A549 (cell line): Measurements from ENCODE around the gene LRP3. TPM values are rescaled to one million over a fixed set of nuclear protein-coding genes. Genes with fewer than 3 reads are reported as not detected.

Source experiments
- ATAC-seq, 2 experiments: fragments of 200-7000 bp in 1 of 2; fragments of >200 bp in 1 of 2; cut with Nextera tagmentation in 1 of 2; cut with Tn5 transposase in 1 of 2; 3 replicates each; pipeline versions ENCODE4 v1.8.0 to v1.9.1; 2018 to 2020; ENCODE audit warnings: mild to moderate bottlenecking in 1 of 2, moderate library complexity in 1 of 2
- CTCF ChIA-PET: fragments of 300-600 bp; sonication (Branson Sonifier 250); formaldehyde crosslinking; extraction: SDS; loops from one replicate; lab custom pipeline; 2021; ENCODE audit warnings: antibody characterized with exemption, inconsistent platforms; lab: Yijun Ruan, JAX
- POLR2A ChIA-PET: fragments of 350-600 bp; formaldehyde crosslinking; extraction: SDS; loops from one replicate; lab custom pipeline; 2021; ENCODE audit warnings: antibody characterized with exemption, inconsistent platforms; lab: Yijun Ruan, JAX
- DNase-seq, 2 experiments: peaks; one replicate each; pipeline versions ENCODE4 v3.0.0 to v3.0.0-alpha.2; 2011 to 2016; ENCODE audit warnings: low read depth in 1 of 2, low spot score in 1 of 2
- FAIRE-seq: peaks from 2 replicates; lab custom pipeline; 2011; peaks lifted over from hg19 to GRCh38; lab: Jason Lieb, UNC
- H3K27ac ChIP-seq, 2 experiments: fragments of >200 bp; sonication (Bioruptor Twin); formaldehyde crosslinking; 3 replicates each; pipeline ENCODE4 v1.5.1; 2016 to 2017
- H3K4me1 ChIP-seq: fragments of >200 bp; sonication (Bioruptor Twin); formaldehyde crosslinking; 3 replicates; pipeline ENCODE4 v1.6.1; 2016
- H3K4me2 ChIP-seq: fragments of >200 bp; sonication (Bioruptor Twin); formaldehyde crosslinking; 3 replicates; pipeline ENCODE4 v1.6.1; 2016
- H3K4me3 ChIP-seq: fragments of >200 bp; sonication (Bioruptor Twin); formaldehyde crosslinking; 3 replicates; pipeline ENCODE4 v1.5.1; 2016
- H3K9me3 ChIP-seq: fragments of >200 bp; sonication (Bioruptor Twin); formaldehyde crosslinking; 3 replicates; pipeline ENCODE4 v1.6.1; 2016
- ELK1 ChIP-seq: fragments of 150-350 bp; IDR thresholded peaks from 2 replicates; pipeline ENCODE4 v1.6.1; 2014; ENCODE audit warnings: low read depth, mild to moderate bottlenecking, low read length
- FOSL2 ChIP-seq, 2 experiments: fragments of 450-650 bp in 1 of 2; fragments of >200 bp in 1 of 2; sonication (Bioruptor Twin) in 1 of 2; formaldehyde crosslinking; IDR thresholded peaks; 2 replicates each; pipeline versions ENCODE4 v1.5.0 to v1.6.1; 2016 to 2020; ENCODE audit warnings: mild to moderate bottlenecking in 1 of 2, moderate library complexity in 1 of 2
- GATA3 ChIP-seq: IDR thresholded peaks from 2 replicates; pipeline ENCODE4 v1.6.1; 2012; ENCODE audit warnings: borderline replicate concordance
- HES2 ChIP-seq: fragments of >200 bp; sonication (Bioruptor Twin); formaldehyde crosslinking; IDR thresholded peaks from 2 replicates; pipeline ENCODE4 v1.6.1; 2016
- HEYL ChIP-seq: fragments of 250-450 bp; sonication (Bioruptor Pico); IDR thresholded peaks from 2 replicates; pipeline ENCODE4 v1.8.0; 2021; ENCODE audit warnings: mild to moderate bottlenecking, moderate library complexity
- HOXB13 ChIP-seq: fragments of 250-450 bp; sonication (Bioruptor Pico); IDR thresholded peaks from 2 replicates; pipeline ENCODE4 v1.5.0; 2020; ENCODE audit warnings: low read depth, mild to moderate bottlenecking, moderate library complexity
- MAFK ChIP-seq: fragments of 450-650 bp; IDR thresholded peaks from 2 replicates; pipeline ENCODE4 v1.6.1; 2014; ENCODE audit not compliant: partially characterized antibody
- MAZ ChIP-seq: fragments of 150-350 bp; IDR thresholded peaks from 2 replicates; pipeline ENCODE4 v1.6.1; 2014; ENCODE audit warnings: antibody characterized with exemption, low read depth, low read length, borderline replicate concordance
- NFE2L2 ChIP-seq: fragments of 150-350 bp; conservative IDR thresholded peaks from 2 replicates; pipeline ENCODE4 v1.6.1; 2014; ENCODE audit warnings: low read length
- NPAS2 ChIP-seq: fragments of 250-450 bp; sonication (Bioruptor Pico); IDR thresholded peaks from 2 replicates; pipeline ENCODE4 v1.8.0; 2022; ENCODE audit warnings: mild to moderate bottlenecking, moderate library complexity, borderline replicate concordance
- NR3C1 ChIP-seq: fragments of >200 bp; sonication (Bioruptor Twin); formaldehyde crosslinking; IDR thresholded peaks from 3 replicates; pipeline ENCODE4 v1.6.1; 2017
- PBX3 ChIP-seq: IDR thresholded peaks from 2 replicates; pipeline ENCODE4 v1.6.1; 2012
- POLR2A ChIP-seq: IDR thresholded peaks from 2 replicates; pipeline ENCODE4 v1.6.1; 2012; ENCODE audit warnings: mild to moderate bottlenecking, low read length
- POLR2AphosphoS2 ChIP-seq: conservative IDR thresholded peaks from 2 replicates; pipeline ENCODE4 v1.6.1; 2012; ENCODE audit warnings: low read length, improper control_type of control experiment, inconsistent platforms
- RAD21 ChIP-seq, 2 experiments: fragments of >200 bp in 1 of 2; sonication (Bioruptor Twin) in 1 of 2; formaldehyde crosslinking in 1 of 2; IDR thresholded peaks in 1 of 2; conservative IDR thresholded peaks in 1 of 2; 2 replicates in 1 of 2; 3 replicates in 1 of 2; pipeline ENCODE4 v1.6.1; 2012 to 2018; ENCODE audit warnings: inconsistent platforms in 1 of 2
- RFX5 ChIP-seq: fragments of 450-650 bp; IDR thresholded peaks from 2 replicates; pipeline ENCODE4 v1.7.1; 2014; ENCODE audit warnings: antibody characterized with exemption, mild to moderate bottlenecking, moderate library complexity
- SREBF2 ChIP-seq: fragments of 450-650 bp; IDR thresholded peaks from 2 replicates; pipeline ENCODE4 v1.6.1; 2014; ENCODE audit warnings: mild to moderate bottlenecking, moderate library complexity
- TFCP2L1 ChIP-seq: fragments of 250-450 bp; sonication (Bioruptor Pico); IDR thresholded peaks from 2 replicates; pipeline ENCODE4 v1.5.0; 2021; ENCODE audit warnings: mild to moderate bottlenecking
- TP53 ChIP-seq: fragments of 250-450 bp; sonication (Bioruptor Pico); IDR thresholded peaks from 2 replicates; pipeline ENCODE4 v1.5.0; 2021; ENCODE audit warnings: mild to moderate bottlenecking, moderate library complexity
- USF2 ChIP-seq: fragments of 450-650 bp; IDR thresholded peaks from 2 replicates; pipeline ENCODE4 v1.6.1; 2014; ENCODE audit warnings: antibody characterized with exemption
- ZFP36 ChIP-seq: fragments of 450-650 bp; IDR thresholded peaks from 2 replicates; pipeline ENCODE4 v1.6.1; 2014; ENCODE audit warnings: borderline replicate concordance; ENCODE audit not compliant: partially characterized antibody
- WGBS: methylation state at CpG from one replicate; pipeline ENCODE4 v1.1.6; 2017; ENCODE audit errors: missing lambda C conversion rate; 5-methylcytosine and 5-hydroxymethylcytosine counted together
- polyA plus RNA-seq, 4 experiments: library from polyadenylated mRNA; depleted of rRNA in 3 of 4; stranded (reverse); fragments of >200 nt; fragmentation: RNase III in 1 of 4; extraction: RNeasy Plus Mini Kit Qiagen cat#74134 plus additional on column Dnase treatment in 1 of 4; gene quantifications; 2 replicates in 3 of 4; 3 replicates in 1 of 4; pipeline ENCODE4 v1.2.3, GENCODE V29; 2011 to 2017

Gene LRP3
- polyA plus RNA-seq, 2 of the 4 experiments (the other 2 are of a cell fraction), result 10.9 to 25.1 TPM

GRCh38 chr19:33233056-33233873 is 39.1 kb downstream of the LRP3 start:
- peak; percentile 76 for FAIRE-seq

GRCh38 chr19:33234092-33234491 is 40.0 kb downstream of the LRP3 start:
- Histone ChIP-seq H3K9me3 (peaks cover 7% of the 10 kb centered on the region; the same call in 2 of the 3 replicates), H3K4me3 (no peak overlapping the region), H3K27ac (no peak overlapping the region), H3K4me1 (no peaks in the 10 kb centered on the region; the same call in 2 of the 3 replicates), H3K4me2 (no peak overlapping the region)
- DNase-seq (no peak), FAIRE-seq (no peak), ATAC-seq (no peak)
- CTCF ChIA-PET, result interaction anchor here (0.7 to 16.3 kb wide), 29 partner anchors 9 to 544 kb away, joined by 3 to 1493 read pairs (median 18); partner anchors contain the start of genes CEBPA, CEBPG and SLC7A10
- POLR2A ChIA-PET, result no interaction called here
- TF ChIP-seq RAD21 (conservative IDR thresholded peaks at IDR 0.05 in 1 of 2, IDR thresholded peaks at IDR 0.05 in 1 of 2) (no peak), GATA3 (no peak), HES2 (no peak), NFE2L2 (no peak), TFCP2L1 (no peak), FOSL2 (IDR thresholded peaks at IDR 0.05) (no peak), FOSL2 (CRISPR knock-in tag; IDR thresholded peaks at IDR 0.05) (no peak), POLR2AphosphoS2 (no peak), PBX3 (no peak), ZFP36 (no peak), NR3C1 (no peak), NPAS2 (CRISPR knock-in tag) (no peak), USF2 (no peak), MAFK (no peak), MAZ (no peak), SREBF2 (no peak), HOXB13 (no peak), ELK1 (no peak), RFX5 (no peak)
- WGBS, result 38% methylated on average over 7 of the region's 8 CpGs

More at GRCh38 chr19:33233056-33233873, 39.1 kb downstream of the LRP3 start:
- H3K27ac ChIP-seq, result no peak overlapping the region
- WGBS, result 69% methylated on average over 9 of the region's 9 CpGs
- ATAC-seq, result no peak
- H3K4me3 ChIP-seq, result no peak overlapping the region
- no peak for DNase-seq
- no peaks in the 10 kb centered on the region; the same call in 2 of the 3 replicates for H3K4me1 ChIP-seq
- no peak overlapping the region for H3K4me2 ChIP-seq
- POLR2A ChIA-PET, result no interaction called here
- TF ChIP-seq POLR2A (peak; percentile 17; the same call in 1 of the 2 replicates), TP53 (CRISPR knock-in tag) (no peak), NFE2L2 (no peak), HEYL (no peak)
- TF ChIP-seq, all 56 proteins: peak for 1
- CTCF ChIA-PET, result interaction anchor here (3.7 to 16.3 kb wide), 10 partner anchors 8 to 545 kb away, joined by 23 to 1493 read pairs (median 51); partner anchors contain the start of genes CEBPA, CEBPG and SLC7A10
- peaks cover 15% of the 10 kb centered on the region for H3K9me3 ChIP-seq
